GM12891 (cell line): ENCODE data around the gene PRUNE2.

Source experiments
- POLR2A ChIP-seq: IDR thresholded peaks from 2 replicates; pipeline ENCODE4 v1.6.1; 2011; ENCODE audit warnings: low read depth, low read length, control low read depth
- POLR2AphosphoS5 ChIP-seq: IDR thresholded peaks from 2 replicates; pipeline ENCODE4 v1.6.1; 2011; ENCODE audit warnings: low read depth, low read length, control low read depth
- SPI1 ChIP-seq: IDR thresholded peaks from 2 replicates; pipeline ENCODE4 v1.6.1; 2011; ENCODE audit warnings: low read depth, low read length, control low read depth
- TAF1 ChIP-seq: IDR thresholded peaks from 2 replicates; pipeline ENCODE4 v1.6.1; 2011; ENCODE audit warnings: low read depth, low read length, control low read depth

GRCh38 chr9:76902395-76902794 is 3.5 kb downstream of the PRUNE2 start:
- TF ChIP-seq POLR2A (no peak), TAF1 (no peak), POLR2AphosphoS5 (no peak), SPI1 (no peak)
